Endothelial cell of umbilical vein (primary cell): Measurements from ENCODE around the gene ANHX. TPM values are rescaled to one million over a fixed set of nuclear protein-coding genes. Genes with fewer than 3 reads are reported as not detected.

Experiments used
- BruUV-seq: library from RNA; stranded (reverse); fragments of 400-500 nt; replicated peaks from 2 replicates; lab custom pipeline; 2021; lab: Mats Ljungman, UMichigan
- CTCF ChIA-PET: fragments of 300-600, 350-600 bp; sonication (Branson Sonifier 250); formaldehyde crosslinking; loops from one replicate; lab custom pipeline; 2021; ENCODE audit warnings: antibody characterized with exemption, inconsistent platforms; lab: Charles Lee
- POLR2A ChIA-PET: fragments of 300-600, 350-600 bp; sonication (Branson Sonifier 250); formaldehyde crosslinking; loops from one replicate; lab custom pipeline; 2021; ENCODE audit warnings: antibody characterized with exemption, inconsistent platforms; lab: Charles Lee
- DNase-seq: peaks from one replicate; pipeline ENCODE4 v3.0.0-alpha.2; 2011; ENCODE audit warnings: low read depth, low spot score
- FAIRE-seq: peaks from 2 replicates; lab custom pipeline; 2011; peaks lifted over from hg19 to GRCh38; lab: Jason Lieb, UNC
- H2AFZ ChIP-seq: 2 replicates; pipeline ENCODE4 v1.6.0; 2012; ENCODE audit warnings: low read depth, low read length, control low read depth, inconsistent platforms
- H3K27ac ChIP-seq: 2 replicates; pipeline ENCODE4 v1.5.1; 2011; ENCODE audit warnings: low read depth, mild to moderate bottlenecking, control low read depth, low read length, moderate library complexity; ENCODE audit not compliant: insufficient read depth
- H3K27me3 ChIP-seq, 2 experiments: 2 replicates each; pipeline versions ENCODE4 v1.6.0 to v1.6.1; 2011; ENCODE audit warnings: low read length in 2 of 2, mixed read lengths in 1 of 2; ENCODE audit not compliant: control insufficient read depth in 2 of 2, insufficient read depth in 2 of 2
- H3K36me3 ChIP-seq, 2 experiments: 2 replicates in 1 of 2; 3 replicates in 1 of 2; pipeline ENCODE4 v1.5.1; 2011; ENCODE audit warnings: low read length in 2 of 2, mild to moderate bottlenecking in 1 of 2, moderate library complexity in 1 of 2; ENCODE audit not compliant: control insufficient read depth in 2 of 2, insufficient read depth in 2 of 2; ENCODE audit errors: extremely low read depth in 1 of 2
- H3K4me1 ChIP-seq: 3 replicates; pipeline ENCODE4 v1.5.1; 2011; ENCODE audit warnings: mild to moderate bottlenecking, low read length; ENCODE audit not compliant: control insufficient read depth, insufficient read depth; ENCODE audit errors: extremely low read depth
- H3K4me2 ChIP-seq: 2 replicates; pipeline ENCODE4 v1.6.1; 2011; ENCODE audit warnings: low read length, control low read depth, mixed read lengths; ENCODE audit not compliant: insufficient read depth
- H3K4me3 ChIP-seq, 3 experiments: fragments of 200-600 bp in 1 of 3; sonication (generic), shearing (Covaris generic) in 1 of 3; replicated peaks in 1 of 3; 2 replicates each; pipeline ENCODE4 v1.5.1; 2011 to 2016; ENCODE audit warnings: control low read depth in 3 of 3, low read length in 3 of 3, mild to moderate bottlenecking in 2 of 3, inconsistent platforms in 1 of 3, low read depth in 1 of 3, moderate library complexity in 1 of 3; ENCODE audit not compliant: insufficient read depth in 1 of 3
- H3K79me2 ChIP-seq: 2 replicates; pipeline ENCODE4 v1.6.0; 2012; ENCODE audit warnings: low read length, inconsistent platforms; ENCODE audit not compliant: control insufficient read depth, insufficient read depth
- H3K9ac ChIP-seq: replicated peaks from 2 replicates; pipeline ENCODE3; 2011; ENCODE audit warnings: low read length, control low read depth; ENCODE audit not compliant: insufficient read depth; ENCODE audit errors: extremely low read depth
- H3K9me1 ChIP-seq: replicated peaks from 3 replicates; pipeline ENCODE4 v1.6.0; 2011; ENCODE audit warnings: mild to moderate bottlenecking, low read length; ENCODE audit not compliant: control insufficient read depth, insufficient read depth; ENCODE audit errors: extremely low read depth
- H3K9me3 ChIP-seq: replicated peaks from 2 replicates; pipeline ENCODE4 v1.5.1; 2012; ENCODE audit warnings: low read length, inconsistent platforms; ENCODE audit not compliant: control insufficient read depth, insufficient read depth
- H4K20me1 ChIP-seq: replicated peaks from 2 replicates; pipeline ENCODE3; 2011; ENCODE audit warnings: mild to moderate bottlenecking, low read length; ENCODE audit not compliant: control insufficient read depth, insufficient read depth; ENCODE audit errors: extremely low read depth
- EZH2 ChIP-seq: IDR thresholded peaks from 2 replicates; pipeline ENCODE4 v1.6.1; 2012; ENCODE audit warnings: borderline replicate concordance, low read depth, mild to moderate bottlenecking, moderate library complexity, low read length, inconsistent platforms; ENCODE audit not compliant: severe bottlenecking
- FOS ChIP-seq: IDR thresholded peaks from 2 replicates; pipeline ENCODE4 v1.6.1; 2011; ENCODE audit warnings: mild to moderate bottlenecking, low read length, moderate library complexity, borderline replicate concordance; ENCODE audit not compliant: insufficient read depth
- GATA2 ChIP-seq: IDR thresholded peaks from 2 replicates; pipeline ENCODE4 v1.7.0; 2011; ENCODE audit warnings: low read depth, mild to moderate bottlenecking, moderate library complexity, mixed read lengths, low read length; ENCODE audit not compliant: insufficient read length, insufficient read depth
- JUN ChIP-seq: IDR thresholded peaks from 2 replicates; pipeline ENCODE4 v1.6.1; 2011; ENCODE audit warnings: borderline replicate concordance, low read depth; ENCODE audit not compliant: insufficient read length, insufficient read depth
- MYC ChIP-seq: IDR thresholded peaks from one replicate; pipeline ENCODE4 v1.6.1; 2011; ENCODE audit warnings: mild to moderate bottlenecking, low read depth, low read length
- POLR2A ChIP-seq: IDR thresholded peaks from 2 replicates; pipeline ENCODE4 v1.6.1; 2012; ENCODE audit warnings: low read depth, mild to moderate bottlenecking, control low read depth, low read length
- POLR2AphosphoS5 ChIP-seq: IDR thresholded peaks from 2 replicates; pipeline ENCODE4 v1.6.1; 2012; ENCODE audit warnings: low read depth, mild to moderate bottlenecking, control low read depth, low read length, moderate library complexity; ENCODE audit not compliant: insufficient read depth
- dilution Hi-C: fragments of 300-500 bp; cut with MboI; formaldehyde crosslinking; loops from one replicate; pipeline ENCODE4 v1.15.0; 2019; ENCODE audit warnings: low sequenced_read_pairs; ENCODE audit not compliant: extremely low pct_ligation_motif_present
- intact Hi-C: fragments of 100-400 bp; cut with micrococcal nuclease; formaldehyde crosslinking; loops from one replicate; pipeline ENCODE4 v1.10.0; 2022
- polyA plus RNA-seq, 4 experiments: library from polyadenylated mRNA; depleted of rRNA in 3 of 4; stranded (reverse) in 3 of 4; unstranded in 1 of 4; fragments of >200 nt; gene quantifications; 2 replicates each; pipeline versions ENCODE4 v1.2.1 to v1.2.3, GENCODE V29; 2011 to 2012; ENCODE audit warnings: missing spikeins in 1 of 4
- small RNA-seq: library from RNA; depleted of rRNA; stranded (forward); fragments of <200 nt; gene quantifications from one replicate; pipeline ENCODE3, GENCODE V24; 2012; ENCODE audit warnings: low replicate concordance, low read depth; ENCODE audit not compliant: insufficient read depth, insufficient read length
- total RNA-seq: library from RNA; stranded (reverse); gene quantifications from 2 replicates; pipeline ENCODE4 v1.2.3, GENCODE V29; 2021
- TF ChIP-seq, protein P1 (sequence below): IDR thresholded peaks from 2 replicates; pipeline ENCODE4 v1.6.1; 2011; ENCODE audit not compliant: insufficient read depth, insufficient read length
- TF ChIP-seq, protein P2 (sequence below), 2 donors: IDR thresholded peaks; 1 replicate in 1 of 2; 2 replicates in 1 of 2; pipeline ENCODE4 v1.5.1; 2011; ENCODE audit warnings: low read length in 2 of 2, mild to moderate bottlenecking in 2 of 2, moderate library complexity in 2 of 2, control low read depth in 1 of 2, inconsistent platforms in 1 of 2, low read depth in 1 of 2; ENCODE audit not compliant: insufficient read depth in 1 of 2; ENCODE audit errors: extremely low read depth in 1 of 2

ANHX gene
- total and polyA plus RNA-seq, 2 donors (not counting 3 experiments of a cell fraction or from before 2014, with no cell fraction given): not detected

GRCh38 chr12:133172491-133172890, 63.2 kb downstream of the ANHX start:
- Histone ChIP-seq H2AFZ (no peak overlapping the region), H3K9ac (no peak overlapping the region), H3K4me2 (no peak overlapping the region), H3K27me3 (no peaks in the 10 kb centered on the region), H3K27ac (no peak overlapping the region), H3K4me3 (no peak overlapping the region), H3K4me1 (no peaks in the 10 kb centered on the region), H3K36me3 (no peaks in the 10 kb centered on the region), H3K9me3 (peaks cover 3% of the 10 kb centered on the region), H3K79me2 (no peaks in the 10 kb centered on the region), H3K9me1 (no peaks in the 10 kb centered on the region), H4K20me1 (no peaks in the 10 kb centered on the region)
- DNase-seq: no peak
- no peak for FAIRE-seq
- dilution Hi-C loops: no loop called here
- BruUV-seq: no TSS peak
- POLR2A ChIA-PET: no interaction called here
- intact Hi-C loops: no loop called here
- CTCF ChIA-PET: no interaction called here
- TF ChIP-seq POLR2A (no peak), JUN (no peak), FOS (no peak), EZH2 (no peak), MYC (no peak), GATA2 (no peak), POLR2AphosphoS5 (no peak)
- TF ChIP-seq, protein P1, sequence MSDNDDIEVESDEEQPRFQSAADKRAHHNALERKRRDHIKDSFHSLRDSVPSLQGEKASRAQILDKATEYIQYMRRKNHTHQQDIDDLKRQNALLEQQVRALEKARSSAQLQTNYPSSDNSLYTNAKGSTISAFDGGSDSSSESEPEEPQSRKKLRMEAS: no peak
- TF ChIP-seq, protein P2, sequence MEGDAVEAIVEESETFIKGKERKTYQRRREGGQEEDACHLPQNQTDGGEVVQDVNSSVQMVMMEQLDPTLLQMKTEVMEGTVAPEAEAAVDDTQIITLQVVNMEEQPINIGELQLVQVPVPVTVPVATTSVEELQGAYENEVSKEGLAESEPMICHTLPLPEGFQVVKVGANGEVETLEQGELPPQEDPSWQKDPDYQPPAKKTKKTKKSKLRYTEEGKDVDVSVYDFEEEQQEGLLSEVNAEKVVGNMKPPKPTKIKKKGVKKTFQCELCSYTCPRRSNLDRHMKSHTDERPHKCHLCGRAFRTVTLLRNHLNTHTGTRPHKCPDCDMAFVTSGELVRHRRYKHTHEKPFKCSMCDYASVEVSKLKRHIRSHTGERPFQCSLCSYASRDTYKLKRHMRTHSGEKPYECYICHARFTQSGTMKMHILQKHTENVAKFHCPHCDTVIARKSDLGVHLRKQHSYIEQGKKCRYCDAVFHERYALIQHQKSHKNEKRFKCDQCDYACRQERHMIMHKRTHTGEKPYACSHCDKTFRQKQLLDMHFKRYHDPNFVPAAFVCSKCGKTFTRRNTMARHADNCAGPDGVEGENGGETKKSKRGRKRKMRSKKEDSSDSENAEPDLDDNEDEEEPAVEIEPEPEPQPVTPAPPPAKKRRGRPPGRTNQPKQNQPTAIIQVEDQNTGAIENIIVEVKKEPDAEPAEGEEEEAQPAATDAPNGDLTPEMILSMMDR (IDR thresholded peaks at IDR 0.05; ENCODE audit: extremely low read depth in 1 of 2, insufficient read depth in 1 of 2, low read depth in 1 of 2, low read length in 2 of 2): no peak

Small RNAs within 50 kb of the gene (small RNA-seq; reads per million reads assigned to genes)
- gene RF00019 (not detected), gene RNU6-717P (not detected)

Other genes with a start within 250 kb of the ANHX start
- gene ZNF26, start 249.5 kb downstream of the ANHX start, total RNA-seq: 9.7 and 11.1 TPM in 2 replicates
- gene ZNF26, start 249.5 kb downstream of the ANHX start, polyA plus RNA-seq: 5.9 and 7.1 TPM in 2 replicates
- 26.0 TPM in 2 replicates for gene ZNF84, start 198.4 kb downstream of the ANHX start, total RNA-seq
- gene ZNF84, start 198.4 kb downstream of the ANHX start, polyA plus RNA-seq: 8.8 and 9.0 TPM in 2 replicates
- gene ZNF140, start 155.0 kb downstream of the ANHX start, total RNA-seq: 10.5 and 11.9 TPM in 2 replicates
- 7.6 and 8.9 TPM in 2 replicates for gene ZNF140, start 155.0 kb downstream of the ANHX start, polyA plus RNA-seq
- 1.2 and 1.5 TPM in 2 replicates for gene ZNF891, start 105.6 kb downstream of the ANHX start, total RNA-seq
- 0.29 and 0.32 TPM in 2 replicates for gene ZNF891, start 105.6 kb downstream of the ANHX start, polyA plus RNA-seq
- gene ZNF10, start 105.2 kb downstream of the ANHX start, total RNA-seq: 4.4 and 5.8 TPM in 2 replicates
- 1.6 and 3.7 TPM in 2 replicates for gene ZNF10, start 105.2 kb downstream of the ANHX start, polyA plus RNA-seq
- gene ZNF268, start 54.4 kb downstream of the ANHX start, total RNA-seq: 17.3 and 18.2 TPM in 2 replicates
- gene ZNF268, start 54.4 kb downstream of the ANHX start, polyA plus RNA-seq: 4.6 and 7.7 TPM in 2 replicates